Stimulated activated CD4-positive, alpha-beta T cell treated with anti-CD3 and anti-CD28 coated beads, Interleukin-15, amount 100 ng/mL, for 1 hour (primary cell): ENCODE data around the gene LPGAT1.
"Not testable (repeated sequence)": the region's sequence is repeated elsewhere in the genome, so short reads cannot be mapped to it uniquely, and the experiment has no call there.

Experiments used
- DNase-seq, 2 donors: peaks; one replicate each; pipeline ENCODE4 v3.0.0-alpha.2; 2020; ENCODE audit warnings: low read depth in 1 of 2, low spot score in 1 of 2

Gene LPGAT1

GRCh38 chr1:211830328-211831142, at the start of gene LPGAT1:
LPGAT1 (minus strand) TSS chr1:211830763; CDS start chr1:211829296, 1,467 bp downstream.
- DNase-seq: peak; percentile 53 to 66

- DNase-seq: no peak
Measured at GRCh38 chr1:211879475-211879874, 48.9 kb upstream of the LPGAT1 start.

DNA sequence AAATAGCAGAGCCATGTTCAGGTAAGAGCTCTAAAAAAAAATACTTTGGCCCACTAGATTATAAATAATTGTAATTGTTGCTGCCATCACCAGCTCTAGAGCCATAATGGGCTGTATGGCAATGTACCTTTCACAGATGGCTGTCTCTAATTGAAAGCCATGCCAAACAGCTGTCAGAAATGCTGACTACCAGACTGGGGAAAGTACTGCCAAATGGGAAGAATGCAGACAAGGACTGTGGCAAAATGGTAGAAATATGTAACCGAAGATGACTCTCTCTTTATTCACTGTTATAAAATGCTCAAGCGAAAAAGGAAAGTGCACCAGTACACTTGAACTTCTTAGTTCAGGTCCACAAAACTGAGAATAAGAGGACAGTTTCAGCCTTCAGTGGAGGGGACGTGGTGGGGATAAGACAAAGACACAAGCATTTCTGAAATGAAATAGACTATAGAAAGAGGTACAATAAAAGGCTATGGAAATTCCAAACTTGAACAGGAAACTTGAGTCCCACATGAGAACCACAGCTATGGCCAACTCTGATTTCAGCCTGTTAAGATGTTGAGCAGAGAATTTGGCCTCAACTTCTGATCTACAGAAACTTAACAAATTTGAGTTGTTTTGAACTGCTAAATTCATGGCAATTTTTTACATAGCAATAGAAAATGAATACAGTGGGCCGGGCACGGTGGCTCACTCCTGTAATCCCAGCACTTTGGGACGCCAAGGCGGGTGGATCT, 46.5 kb upstream of the LPGAT1 start:
- DNase-seq: no peak

- no peak for DNase-seq
Measured at GRCh38 chr1:211875541-211875940, 45.0 kb upstream of the LPGAT1 start.

- no peak for DNase-seq
Measured at GRCh38 chr1:211874521-211875347, 44.2 kb upstream of the LPGAT1 start.

GRCh38 chr1:211873731-211874130, 43.2 kb upstream of the LPGAT1 start:
- DNase-seq: not testable (repeated sequence)

DNA sequence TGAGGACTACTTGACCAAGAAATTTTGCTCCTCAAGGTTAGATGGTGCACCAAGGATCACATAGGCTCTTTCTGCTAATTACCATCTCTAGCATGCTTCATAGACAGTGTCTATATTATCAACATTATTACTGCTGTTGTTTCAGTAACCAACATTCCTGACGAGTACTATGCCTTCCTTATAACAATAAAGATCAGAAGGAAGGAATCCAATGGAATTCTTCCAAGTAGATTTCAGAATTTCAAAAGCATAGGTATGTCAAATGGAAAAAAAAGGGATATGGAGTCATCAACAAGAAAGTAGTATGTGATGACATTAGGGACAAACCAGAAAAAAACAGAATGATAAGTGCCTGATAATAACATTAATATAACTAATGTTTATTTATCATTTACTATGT, 39.6 kb upstream of the LPGAT1 start:
- DNase-seq: no peak

GRCh38 chr1:211865180-211865579, 34.6 kb upstream of the LPGAT1 start:
- no peak for DNase-seq

GRCh38 chr1:211859405-211859804, 28.8 kb upstream of the LPGAT1 start:
- no peak for DNase-seq

DNA sequence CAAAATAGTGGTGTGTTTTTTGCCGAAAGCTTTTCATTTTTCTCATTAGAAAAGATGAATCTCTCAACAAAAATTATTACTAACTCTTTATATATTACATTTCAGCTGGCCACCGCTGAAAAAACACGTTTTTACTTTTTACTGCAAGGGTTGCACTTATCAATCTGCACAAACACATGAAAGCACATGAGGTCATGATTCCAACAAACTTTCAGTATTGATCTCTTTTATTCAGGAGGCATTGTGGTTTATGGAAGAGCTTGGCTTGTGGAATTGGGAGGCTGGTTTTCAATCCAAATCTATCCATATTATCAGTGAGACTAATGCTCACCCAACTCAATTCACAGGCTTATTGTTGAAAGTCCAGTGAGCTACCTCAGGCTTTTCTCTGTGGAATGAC, 20.6 kb upstream of the LPGAT1 start:
- DNase-seq: no peak

DNA sequence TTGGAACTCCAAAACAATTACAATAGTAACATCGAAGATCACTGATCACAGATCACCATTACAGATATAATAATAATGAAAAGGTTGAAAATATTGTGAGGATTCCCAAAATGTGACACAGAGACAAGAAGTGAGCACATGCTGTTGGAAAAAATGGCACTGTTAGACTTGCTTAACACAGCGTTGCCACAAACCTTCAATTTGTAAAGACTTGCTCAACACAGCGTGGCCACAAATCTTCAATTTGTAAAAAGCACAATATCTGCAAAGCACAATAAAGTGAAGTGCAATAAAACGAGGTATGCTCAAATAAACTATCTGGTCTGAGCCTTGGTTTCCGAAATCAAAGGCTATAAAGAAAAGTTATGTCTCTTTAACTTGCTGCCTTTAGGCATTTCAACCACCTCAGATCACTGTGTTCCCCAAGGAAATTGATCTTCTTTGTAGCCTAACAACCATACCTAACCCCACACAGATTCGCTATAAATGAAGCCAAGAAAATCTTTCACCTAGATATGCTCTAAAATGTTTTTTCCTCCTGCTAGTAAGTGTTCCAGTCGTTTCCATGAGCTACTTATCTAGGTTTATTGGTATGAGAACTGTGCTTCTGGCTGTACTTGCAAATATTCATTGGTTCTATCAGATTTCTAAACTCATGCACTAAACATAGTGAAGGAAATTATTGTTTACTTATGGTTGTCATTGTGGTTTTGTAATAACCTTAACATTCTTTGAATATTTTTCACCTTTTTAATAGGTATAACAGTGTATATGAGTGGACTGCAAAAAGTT, 13.1 kb upstream of the LPGAT1 start:
- no peak for DNase-seq

DNA sequence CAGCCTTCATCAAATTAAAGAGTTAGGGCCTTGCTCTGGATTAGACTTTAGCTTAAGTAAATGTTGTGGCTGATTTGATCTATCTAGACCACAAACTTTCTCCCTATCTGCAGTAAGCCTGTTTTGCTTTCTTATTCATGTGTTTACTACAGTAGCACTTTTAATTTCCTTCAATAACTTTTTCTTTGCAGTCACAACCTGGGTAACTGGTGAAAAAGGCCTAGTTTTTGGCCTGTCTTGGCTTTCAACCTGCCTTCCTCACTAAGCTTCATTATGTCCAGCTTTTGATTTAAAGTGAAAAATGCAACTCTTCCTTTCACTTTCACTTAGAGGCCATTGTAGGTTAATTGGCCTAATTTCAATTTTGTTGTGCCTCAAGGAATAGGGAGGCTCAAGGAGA, 12.5 kb upstream of the LPGAT1 start:
- no peak for DNase-seq

- no peak for DNase-seq
Measured at GRCh38 chr1:211842518-211842917, 12.0 kb upstream of the LPGAT1 start.

DNA sequence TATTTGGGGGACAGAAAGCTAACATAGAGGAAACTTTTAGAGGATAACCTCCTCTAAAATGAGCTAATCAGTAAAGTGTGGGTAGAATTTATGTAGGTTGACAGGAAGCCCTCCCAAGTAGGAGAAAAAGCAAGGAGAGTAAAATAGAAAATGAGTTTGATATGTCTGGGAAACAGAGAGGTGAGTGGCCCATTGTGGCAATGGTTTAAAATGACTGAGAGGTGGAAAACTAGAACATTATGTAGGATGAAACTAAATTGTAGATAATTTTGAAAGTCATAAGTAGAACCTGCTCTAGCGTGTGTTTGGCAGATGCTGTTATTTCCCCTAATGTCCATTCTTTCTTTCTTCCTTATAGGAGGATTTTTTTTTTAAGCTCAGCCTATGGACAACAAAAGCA, 8.5 kb upstream of the LPGAT1 start:
- no peak for DNase-seq

DNA sequence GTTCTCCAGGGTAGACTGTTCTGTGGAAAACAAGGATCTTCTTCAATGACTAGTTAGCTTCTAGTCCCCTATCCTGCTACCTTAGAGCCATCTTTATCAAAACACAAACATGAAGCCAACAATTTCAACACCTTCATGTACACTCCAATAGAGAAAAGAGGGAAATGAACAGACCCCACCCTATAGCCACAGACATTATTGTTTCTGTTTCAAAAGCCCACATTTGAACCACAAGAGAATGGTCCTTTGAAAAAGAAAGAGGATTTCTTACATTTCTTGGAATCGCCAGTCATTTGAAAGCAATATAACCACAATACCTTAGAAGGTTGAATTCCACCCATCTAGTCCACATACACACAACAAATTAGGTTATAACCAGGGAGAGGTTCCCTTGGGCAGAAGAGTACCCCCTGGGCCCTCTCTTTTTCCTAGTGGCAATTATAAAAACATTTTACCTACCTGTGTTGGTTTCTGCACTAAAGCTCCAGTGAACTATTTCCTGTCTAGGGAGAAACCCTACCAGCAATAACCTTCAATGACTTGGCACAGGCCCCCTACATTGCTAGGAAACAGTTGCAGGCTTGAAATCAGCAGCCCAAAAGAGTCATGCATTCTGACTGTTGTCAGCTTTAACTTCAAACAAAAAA, 2.7 kb upstream of the LPGAT1 start:
- DNase-seq: no peak

- no peak for DNase-seq
Measured at GRCh38 chr1:211832661-211833060, 2.1 kb upstream of the LPGAT1 start.

DNA sequence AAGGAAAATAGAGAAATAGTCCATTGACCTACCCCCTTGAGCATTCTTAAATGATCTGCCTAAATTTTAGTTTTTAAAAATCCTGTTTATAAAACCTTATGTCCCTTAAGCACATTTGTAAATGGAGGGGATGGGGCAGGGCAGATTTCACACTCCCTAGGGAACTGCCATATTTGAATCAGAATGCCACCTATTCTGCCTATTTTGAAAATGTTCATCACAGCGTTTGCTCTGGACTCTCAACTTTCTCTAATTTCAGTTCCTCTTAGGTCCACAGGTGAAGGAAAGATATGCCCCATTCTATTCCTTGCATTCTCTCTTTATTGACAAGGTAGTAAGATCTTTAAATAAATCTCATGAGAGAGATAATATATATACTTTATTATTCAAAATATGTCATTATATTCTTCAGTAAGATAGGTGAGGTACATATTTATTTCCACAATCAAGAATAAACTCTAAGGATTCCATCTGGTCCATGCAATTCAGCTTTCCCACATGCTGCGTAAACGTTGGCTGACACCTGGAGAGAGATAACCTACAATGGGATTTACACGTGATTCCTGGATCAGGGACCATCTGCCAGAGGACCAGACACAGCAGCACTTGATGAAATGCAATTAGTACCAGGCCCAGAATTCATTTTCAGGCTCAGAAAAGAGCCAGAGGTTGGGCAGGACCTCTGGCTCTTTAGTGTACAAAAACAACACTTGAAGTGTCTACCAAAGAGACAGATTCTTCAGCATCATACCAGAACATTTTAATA, 1.2 kb upstream of the LPGAT1 start:
- no peak for DNase-seq

DNA sequence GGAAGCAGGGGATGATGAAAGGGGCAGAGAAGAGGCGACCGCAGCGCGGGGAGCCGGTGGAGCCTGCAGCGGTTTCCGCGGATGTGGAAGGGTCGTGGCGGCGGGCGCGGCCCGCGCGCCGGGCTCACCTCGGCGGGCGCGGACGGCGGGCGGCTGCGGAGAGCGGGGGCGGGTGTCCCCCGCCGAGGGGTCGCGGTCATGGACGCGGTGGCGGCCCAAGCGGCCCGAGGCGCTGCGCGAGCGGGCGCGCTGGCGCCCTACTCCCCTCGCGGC, 572 bp downstream of the LPGAT1 start:
- peak in 1 of 2 donors; percentile 4 for DNase-seq

DNA sequence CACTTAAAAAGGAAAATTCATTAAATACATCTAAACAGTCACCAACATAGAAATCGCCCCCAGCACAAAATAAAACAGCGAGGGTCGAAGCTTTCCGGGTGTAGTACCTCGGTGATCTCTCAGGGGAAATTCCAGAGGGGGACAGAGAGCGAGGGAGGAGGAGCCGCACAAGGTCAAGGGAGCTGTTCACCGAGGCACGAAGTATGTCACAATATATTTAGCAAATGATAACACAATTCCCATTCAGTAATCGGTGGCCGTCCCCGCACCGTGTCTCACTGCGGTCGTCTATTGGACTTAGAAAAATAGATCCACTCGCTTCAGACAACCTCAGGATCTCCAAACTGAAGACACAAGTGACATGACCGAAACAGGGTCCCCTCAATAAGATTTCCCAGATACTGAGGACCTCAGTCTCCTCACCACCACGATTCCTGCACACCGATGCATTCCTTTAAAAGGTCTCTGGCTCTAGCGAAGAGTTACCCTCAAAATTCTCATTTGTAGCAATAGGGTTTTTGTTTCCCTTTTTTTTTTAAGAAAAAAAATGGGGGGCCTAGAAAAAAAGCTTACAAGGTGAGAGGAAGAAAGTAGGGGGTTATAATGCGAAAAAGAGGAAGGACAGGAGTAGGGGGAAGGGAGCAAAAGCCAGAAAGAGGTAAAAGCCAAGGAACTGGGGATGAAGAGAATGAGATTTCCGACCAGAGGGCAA, 1.1 kb downstream of the LPGAT1 start:
- no peak for DNase-seq
